GM12873 (cell line): Measurements from ENCODE around the gene PPP1R37.

Source experiments
- CTCF ChIP-seq: IDR thresholded peaks from 2 replicates; pipeline ENCODE4 v1.5.1; 2012; ENCODE audit warnings: low read depth, mild to moderate bottlenecking, moderate library complexity, low read length, control low read depth; ENCODE audit not compliant: insufficient read depth; ENCODE audit errors: missing control alignments

Gene PPP1R37

GRCh38 chr19:45150180-45150579 is 57.2 kb downstream of the PPP1R37 start:
- no peak for TF ChIP-seq CTCF

- TF ChIP-seq CTCF, result no peak
Measured at GRCh38 chr19:45150751-45151281, 57.8 kb downstream of the PPP1R37 start.

GRCh38 chr19:45151320-45151719 is 58.3 kb downstream of the PPP1R37 start:
- no peak for TF ChIP-seq CTCF

GRCh38 chr19:45151821-45152503 is 59.0 kb downstream of the PPP1R37 start:
- no peak for TF ChIP-seq CTCF

GRCh38 chr19:45152504-45153338 is 59.7 kb downstream of the PPP1R37 start:
- TF ChIP-seq CTCF, result peak; percentile 8

- no peak for TF ChIP-seq CTCF
Measured at GRCh38 chr19:45153339-45154063, 60.5 kb downstream of the PPP1R37 start.
